GM18861 (cell line): ENCODE measurements around the gene DDR1.
"Not testable (repeated sequence)": the region's sequence is repeated elsewhere in the genome, so short reads cannot be mapped to it uniquely, and the experiment has no call there.

Experiments used
- ATAC-seq: cut with Tn5 transposase; IDR thresholded peaks from one replicate; pipeline ENCODE4 v1.9.1; 2021; ENCODE audit not compliant: unreplicated experiment

DDR1 gene

DNA sequence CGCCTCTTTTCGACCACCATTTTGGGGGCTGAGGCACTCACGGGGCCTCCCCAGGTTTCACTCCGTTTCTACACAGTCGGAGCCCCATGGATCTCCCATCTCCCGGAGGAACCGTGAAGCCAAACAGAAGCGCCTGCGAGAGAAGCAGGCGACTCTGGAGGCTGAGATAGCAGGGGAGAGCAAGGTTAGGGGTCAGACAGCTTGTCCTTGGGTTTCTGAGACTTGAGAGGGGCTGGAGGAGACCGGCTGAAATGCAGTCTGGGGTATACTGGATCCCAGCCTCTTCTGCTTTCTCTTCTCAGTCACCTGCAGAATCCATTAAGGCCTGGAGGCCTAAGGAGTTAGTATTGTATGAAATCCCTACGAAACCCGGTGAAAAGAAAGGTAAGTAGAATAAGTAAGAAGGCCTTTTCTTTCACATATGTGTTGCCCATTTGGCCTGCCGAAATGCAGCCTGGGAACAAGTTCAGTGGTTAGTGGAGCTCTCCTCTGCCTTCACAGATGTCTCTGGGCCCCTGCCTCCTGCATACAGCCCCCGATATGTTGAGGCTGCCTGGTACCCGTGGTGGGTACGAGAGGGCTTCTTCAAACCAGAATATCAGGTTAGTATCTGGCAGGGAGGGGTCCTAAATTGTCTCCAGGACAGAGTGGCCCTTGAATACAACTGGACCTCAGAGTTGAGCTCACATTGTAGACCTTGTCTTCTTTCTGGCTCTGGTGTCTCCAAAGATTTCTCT, 30.7 kb downstream of the DDR1 start:
- ATAC-seq, result no peak

DNA sequence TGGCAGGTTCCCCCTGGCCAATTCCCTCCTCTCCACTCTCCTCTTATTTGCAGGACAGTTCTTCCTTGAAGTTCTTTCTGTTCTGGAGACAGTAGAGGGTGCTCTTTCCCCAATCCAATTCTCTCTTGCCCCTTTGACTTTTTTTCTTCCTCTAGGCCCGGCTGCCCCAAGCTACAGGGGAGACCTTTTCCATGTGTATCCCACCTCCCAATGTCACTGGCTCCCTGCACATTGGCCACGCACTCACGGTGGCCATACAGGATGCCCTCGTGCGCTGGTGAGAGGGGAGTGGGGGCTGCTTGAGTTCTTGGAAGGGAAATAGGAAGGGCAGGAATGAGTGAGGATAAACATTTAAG, 31.2 kb downstream of the DDR1 start:
- no peak for ATAC-seq

DNA sequence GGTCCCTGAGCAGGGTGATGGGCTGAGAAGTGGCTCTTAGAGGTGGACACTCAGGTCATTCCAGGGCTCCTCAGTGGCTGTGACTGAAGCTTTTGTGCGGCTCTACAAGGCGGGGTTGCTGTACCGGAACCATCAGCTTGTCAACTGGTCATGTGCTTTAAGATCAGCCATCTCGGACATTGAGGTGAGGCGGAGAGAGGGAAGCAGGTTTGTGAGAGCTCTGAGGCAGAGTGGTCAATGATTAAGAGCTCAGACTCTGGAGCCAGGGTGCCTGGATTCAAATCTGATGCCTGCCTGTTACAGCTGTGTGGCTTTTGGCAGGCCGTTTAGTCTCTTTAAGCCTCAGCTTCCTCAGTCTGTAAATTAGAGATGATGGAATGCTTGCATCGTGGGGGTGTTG, 32.7 kb downstream of the DDR1 start:
- no peak for ATAC-seq

DNA sequence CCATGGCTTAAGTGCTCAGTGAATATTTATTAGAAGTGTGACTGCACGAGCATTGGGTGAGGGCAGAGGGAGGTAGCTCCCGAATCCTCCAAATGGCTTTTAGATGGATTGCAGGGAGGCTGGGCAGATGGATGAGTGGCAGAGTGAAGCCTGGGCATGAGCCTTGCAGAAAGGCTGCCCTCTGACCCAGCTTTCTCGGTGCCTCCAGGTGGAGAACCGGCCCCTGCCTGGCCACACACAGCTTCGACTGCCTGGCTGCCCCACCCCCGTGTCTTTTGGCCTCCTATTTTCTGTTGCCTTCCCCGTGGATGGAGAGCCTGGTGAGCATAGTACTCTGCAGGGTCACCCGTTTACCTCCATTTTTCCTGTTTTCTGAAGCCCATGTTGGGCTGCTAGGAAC, 33.2 kb downstream of the DDR1 start:
- ATAC-seq, result no peak

DNA sequence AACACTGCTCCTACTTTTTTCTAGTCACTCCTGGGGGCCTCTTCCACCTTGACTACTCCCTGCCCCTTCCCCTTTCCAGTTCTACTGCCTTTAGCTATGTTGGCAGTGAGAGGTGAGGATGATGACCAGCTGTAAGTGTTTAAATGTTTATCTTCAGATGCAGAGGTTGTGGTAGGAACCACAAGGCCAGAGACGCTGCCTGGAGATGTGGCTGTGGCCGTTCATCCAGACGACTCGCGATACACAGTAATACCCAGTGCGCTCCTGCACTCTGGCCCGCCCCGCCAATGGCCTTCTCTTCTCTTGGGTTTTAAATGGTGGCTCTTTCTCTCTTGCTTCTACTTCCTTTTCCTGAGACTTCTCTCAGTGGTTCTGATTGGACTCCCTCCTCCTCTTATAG, 34.4 kb downstream of the DDR1 start:
- no peak for ATAC-seq

DNA sequence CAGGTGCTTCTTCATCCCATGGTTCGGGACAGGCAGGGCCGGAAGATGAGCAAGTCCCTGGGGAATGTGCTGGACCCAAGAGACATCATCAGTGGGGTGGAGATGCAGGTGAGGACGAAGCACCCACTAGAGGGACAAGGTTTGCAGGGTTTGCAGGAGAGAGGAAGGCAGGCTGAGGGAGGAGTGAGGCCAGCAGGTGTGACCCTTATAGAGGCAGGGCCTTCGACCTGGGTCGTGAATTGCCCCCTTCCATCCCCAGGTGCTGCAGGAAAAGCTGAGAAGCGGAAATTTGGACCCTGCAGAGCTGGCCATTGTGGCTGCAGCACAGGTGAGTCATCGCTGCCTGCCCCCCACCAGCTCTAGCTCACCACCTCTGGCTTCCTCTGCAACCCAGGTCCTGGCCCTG, 38.1 kb downstream of the DDR1 start:
- ATAC-seq, result no peak

DNA sequence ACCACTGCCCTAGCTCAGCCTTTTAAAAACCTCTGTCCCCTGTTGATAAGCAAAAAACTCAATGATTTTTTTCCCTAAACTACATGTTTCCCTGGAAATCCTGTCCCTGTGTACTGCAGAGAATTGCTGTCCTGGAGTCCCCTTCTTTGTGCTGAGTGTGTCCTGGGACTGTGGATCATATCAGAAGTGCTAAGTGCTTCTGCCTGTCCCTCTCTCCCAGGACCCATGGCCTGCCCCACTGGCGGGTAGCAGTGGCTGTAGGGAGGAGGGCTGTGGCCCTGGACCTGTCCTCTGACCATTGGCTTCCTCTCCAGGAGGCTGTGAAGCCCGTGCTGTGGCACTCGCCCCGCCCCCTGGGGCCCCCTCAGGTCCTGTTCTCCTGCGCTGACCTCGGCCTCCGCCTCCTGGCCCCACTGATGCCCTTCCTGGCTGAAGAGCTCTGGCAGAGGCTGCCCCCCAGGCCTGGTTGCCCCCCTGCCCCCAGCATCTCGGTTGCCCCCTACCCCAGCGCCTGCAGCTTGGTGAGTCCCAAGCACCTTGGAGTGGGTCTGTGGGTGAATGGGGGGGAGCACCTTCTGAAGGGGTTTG, 39.8 kb downstream of the DDR1 start:
- ATAC-seq, result not testable (repeated sequence)

DNA sequence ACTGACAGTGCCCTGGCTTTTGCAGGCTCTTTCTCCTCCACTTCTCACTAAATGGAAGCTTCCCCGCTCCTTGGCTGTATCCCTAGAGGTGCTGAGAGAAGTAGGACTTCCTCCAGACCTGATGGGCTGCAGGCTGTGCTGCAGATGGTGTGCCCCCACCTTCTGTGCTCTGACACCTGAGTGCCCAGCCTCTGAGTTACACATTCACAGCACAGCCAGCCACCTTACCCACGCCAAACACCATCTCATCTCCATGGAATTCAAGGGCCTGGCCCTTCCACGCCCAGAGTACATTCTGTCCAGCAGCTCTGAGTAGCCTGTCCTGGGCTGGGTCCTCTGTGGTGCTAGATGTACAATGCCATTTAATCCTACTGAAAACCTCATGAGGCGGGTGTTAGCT, 42.3 kb downstream of the DDR1 start:
- ATAC-seq, result no peak

DNA sequence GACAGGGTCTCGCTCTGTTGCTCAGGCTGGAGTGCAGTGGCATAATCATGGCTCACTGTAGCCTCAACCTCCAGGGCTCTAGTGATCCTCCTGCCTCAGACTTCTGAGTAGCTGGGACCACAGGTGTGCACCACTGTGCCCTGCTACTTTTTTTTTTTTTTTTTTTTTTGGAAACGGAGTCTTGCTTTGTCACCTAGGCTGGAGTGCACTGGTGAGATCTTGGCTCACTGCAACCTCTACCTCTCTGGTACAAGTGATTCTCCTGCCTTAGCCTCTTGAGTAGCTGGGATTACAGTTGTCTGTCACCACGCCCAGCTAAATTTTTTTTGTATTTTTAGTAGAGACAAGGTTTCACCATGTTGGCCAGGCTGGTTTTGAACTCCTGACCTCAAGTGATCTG, 42.8 kb downstream of the DDR1 start:
- not testable (repeated sequence) for ATAC-seq

DNA sequence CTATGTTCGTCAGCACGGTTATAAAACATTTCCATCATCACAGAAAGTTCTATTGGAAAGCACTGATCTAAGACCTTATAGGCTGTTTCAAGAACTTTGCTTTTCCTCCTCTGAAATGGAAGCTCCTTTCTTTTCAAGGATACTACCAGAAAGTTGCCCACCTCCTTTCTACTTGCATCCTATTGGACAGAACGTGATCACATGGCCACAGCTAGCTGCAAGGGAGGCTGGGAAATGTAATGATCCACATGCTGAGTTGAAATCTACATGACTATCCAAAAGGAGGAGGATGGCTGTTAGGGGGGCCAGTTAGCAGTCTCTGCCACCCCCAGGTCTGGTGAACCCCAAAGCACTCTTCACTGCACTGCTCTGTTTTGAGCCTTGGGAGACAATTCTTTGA, 44.4 kb downstream of the DDR1 start:
- ATAC-seq, result no peak

DNA sequence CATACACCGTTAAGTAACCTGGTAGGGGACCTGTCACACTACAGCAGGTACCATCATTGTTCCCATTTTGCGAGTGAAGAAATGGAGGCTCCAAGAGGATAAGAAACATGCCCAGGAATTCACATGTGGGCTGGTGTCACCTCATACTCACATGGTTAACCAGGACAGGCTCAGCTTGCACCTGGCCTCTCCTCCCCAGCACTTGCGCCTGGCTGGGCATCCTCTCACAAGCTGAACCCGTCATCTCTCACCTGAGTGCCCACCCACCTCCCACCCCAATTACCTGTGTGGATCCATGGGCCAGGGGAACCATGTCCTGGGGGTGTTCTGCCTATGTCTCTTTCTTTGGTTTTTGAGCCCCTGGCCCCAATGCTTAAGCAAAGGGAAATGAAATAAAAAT, 46.2 kb downstream of the DDR1 start:
- no peak for ATAC-seq

DNA sequence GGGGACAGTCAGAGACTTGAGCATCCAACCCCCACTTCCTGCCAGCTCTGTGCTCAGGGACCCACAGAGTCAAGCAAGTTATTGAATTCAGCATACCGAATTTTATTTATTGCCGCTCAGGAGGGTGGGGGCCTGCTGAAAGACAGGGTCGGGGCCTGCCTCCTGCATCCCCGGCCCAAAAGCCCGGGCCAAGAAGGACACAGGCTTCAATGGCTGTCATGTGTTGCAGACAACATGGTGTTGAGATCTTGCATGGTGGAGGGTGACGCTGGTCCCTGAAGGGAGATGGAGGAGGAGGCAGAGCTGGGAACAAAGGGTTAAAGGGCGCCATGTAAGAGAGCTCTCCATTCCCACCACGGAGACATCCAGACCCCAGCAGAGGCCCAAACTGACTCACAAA, 47.0 kb downstream of the DDR1 start:
- ATAC-seq, result no peak

DNA sequence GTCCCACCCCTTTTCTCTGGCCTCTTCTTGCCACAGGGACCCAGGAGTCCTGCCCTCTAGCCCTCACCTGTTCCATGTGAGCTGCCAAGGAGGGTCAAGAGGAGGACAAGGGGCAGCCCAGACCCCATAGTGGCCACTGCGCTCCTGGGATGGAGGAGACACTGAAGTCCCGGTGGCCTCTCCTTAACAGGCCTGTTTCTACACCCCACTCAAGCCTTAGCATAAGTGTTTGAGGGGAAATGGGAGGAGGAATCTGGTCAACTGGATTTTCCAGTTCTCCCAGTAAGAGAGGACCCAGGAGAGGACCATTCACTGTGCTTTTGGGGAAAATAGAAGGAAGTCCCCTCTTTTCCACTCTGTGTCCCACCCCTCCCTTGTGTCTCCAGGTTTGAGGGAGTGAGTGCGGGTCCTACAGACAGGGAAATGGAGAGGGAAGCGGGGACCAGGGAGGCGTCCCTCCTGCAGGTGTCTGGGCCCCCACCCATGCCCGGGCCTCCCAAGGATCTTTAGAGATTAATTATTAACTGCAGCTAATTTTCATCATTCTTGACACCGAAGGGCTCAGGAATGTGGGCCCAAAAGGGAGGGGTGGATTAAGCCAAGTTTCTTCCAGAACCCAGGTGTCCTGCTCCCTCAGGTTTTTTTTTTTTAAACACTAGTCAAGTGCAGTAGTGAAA, 47.8 kb downstream of the DDR1 start, which contains the start of gene SFTA2:
TSS of gene SFTA2 (minus strand) at position 202 of the 677 bp plus-strand sequence. CDS start at position 128, 74 bp downstream.
- ATAC-seq, result no peak

DNA sequence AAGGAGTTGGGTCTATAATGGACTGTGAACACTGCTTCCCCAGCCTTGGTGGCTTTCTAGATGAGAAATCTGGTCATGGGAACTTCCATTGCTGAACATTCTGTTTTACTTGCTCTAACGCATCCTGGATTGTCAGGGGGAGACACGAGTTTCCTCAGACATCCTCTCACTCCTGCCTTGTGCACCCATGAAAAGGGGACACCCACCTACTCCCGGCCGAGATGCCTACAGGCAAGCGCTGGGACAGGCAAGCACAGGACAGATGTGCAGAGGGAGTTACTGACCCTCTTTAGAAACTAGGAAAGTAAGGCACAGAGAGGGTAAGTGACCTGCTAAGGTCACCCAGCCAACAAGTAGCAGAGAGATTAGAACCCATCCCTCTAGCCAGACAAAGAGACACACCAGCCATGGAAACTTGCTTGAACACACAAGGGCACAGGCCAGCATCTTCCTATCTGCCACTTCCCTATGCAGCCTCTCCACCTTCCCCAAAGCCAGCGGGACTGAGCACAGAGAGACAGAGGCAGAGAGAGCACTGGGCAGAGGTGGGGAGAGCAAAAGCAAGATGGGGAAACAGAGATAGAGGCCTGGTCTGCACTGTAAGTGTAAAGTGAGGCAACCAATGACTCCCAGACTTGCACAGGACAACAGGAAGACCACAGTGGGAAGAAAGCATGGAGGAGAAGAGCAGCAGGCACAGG, 48.5 kb downstream of the DDR1 start:
- no peak for ATAC-seq

DNA sequence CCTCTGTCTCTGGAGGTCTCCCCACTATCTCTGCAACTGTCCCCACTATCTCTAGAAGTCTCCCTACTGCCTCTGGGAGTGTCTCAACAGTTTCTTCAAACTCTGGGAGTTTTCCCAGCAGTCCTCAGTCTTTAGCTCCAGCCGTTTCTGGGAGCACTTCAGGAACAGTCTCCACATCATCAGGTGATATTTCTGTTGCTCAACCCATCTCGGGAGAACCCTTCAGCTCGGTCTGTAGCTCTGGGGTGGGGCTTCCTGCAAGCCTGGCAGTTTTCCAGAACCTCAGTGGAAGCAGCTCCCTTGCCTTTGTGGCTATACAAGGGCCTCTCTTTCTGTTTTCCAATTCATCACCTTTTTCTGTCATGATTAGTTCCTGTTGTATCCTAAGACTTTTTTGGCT, 50.7 kb downstream of the DDR1 start:
- no peak for ATAC-seq

DNA sequence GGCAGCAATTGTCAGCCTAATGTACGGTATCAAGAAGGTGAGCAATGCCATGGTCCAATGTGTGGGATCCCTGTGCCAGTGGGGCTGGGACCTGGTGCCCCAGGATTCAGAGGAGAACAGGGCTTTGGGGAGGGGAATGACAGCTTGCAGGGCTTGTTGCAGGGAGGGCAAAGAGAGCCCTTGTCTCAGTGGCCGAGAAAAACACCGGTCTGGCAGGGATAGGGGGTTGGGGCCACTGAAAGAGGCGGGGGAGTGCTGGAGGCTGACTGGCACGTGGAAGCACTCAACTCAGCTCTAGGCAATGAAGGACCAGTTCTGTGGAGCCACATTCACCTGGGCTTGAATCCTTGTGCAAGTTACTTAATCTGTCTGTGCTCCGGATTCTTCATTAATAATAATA, 52.9 kb downstream of the DDR1 start:
- no peak for ATAC-seq

DNA sequence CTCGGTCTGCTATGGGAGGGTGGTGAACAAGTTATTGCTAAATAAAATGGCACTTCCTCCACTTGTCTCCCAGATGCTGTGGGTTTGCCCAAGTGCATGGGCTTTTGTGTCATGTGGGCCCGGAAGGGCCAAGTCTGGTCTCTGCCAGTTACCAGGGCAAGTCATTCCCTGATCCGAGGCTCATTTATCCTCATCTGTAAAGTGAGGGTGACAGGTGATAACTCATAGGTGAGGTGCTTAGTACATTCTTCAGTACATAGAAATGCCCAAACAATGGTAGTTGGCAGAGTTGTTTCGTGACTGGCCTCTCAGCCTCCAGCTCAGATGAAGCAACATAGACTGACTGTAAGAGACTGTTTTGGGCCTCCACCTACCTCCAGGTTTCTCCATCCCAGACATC, 54.4 kb downstream of the DDR1 start:
- no peak for ATAC-seq

DNA sequence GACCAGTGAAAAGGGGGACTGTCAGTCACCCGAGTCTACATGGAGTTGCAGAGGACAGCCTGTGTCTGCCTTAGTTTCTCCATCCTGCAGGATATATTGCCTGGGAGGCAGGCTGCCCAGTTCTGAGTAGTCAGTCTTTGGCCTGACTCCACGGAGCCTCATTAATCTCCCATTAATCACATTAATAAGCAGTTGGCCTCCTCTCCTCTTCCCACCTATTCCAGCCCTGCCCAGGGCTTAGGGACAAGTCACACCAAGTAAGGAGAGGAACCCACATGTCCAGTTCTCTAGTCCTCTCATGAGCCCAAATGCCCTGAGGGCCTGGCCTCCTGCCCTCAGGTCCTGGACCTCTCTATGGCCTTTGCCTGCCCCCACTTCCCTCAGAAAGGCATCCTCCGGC, 55.2 kb downstream of the DDR1 start:
- no peak for ATAC-seq

DNA sequence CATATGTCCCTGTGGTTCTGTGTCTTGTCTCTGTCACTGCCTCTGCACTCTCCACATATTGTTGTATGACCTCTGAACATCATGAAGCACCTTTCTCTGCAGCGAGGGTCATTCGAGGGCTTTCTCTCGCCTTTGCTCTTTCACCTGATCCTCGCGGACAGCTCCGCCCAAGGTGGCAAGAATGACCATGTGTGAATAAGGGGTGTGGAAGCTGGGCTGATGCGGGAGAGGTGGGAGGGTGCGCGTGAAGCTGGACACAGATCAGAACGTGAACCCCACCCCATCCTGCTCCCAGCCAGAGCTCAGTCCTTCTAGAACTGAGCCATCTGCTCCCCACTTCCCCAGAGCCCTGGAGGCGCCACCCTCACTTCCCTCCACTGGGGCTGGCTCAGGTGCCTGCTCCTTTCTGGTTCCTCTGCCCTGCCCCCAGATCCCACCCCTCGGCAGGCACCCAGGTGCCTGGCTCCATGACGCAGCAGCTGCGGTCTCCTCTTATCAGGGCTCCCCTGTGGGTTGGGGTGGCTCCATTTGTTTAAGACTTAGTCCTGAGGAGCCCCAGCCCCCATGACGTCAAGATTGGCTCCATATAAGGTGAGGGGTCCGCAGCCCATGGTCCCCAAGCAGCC, 56.2 kb downstream of the DDR1 start, which contains the start of gene MUCL3:
TSS of gene MUCL3 (plus strand) at position 613 of the 626 bp plus-strand sequence. CDS start 27 bp downstream, outside the sequence.
- ATAC-seq, result no peak

DNA sequence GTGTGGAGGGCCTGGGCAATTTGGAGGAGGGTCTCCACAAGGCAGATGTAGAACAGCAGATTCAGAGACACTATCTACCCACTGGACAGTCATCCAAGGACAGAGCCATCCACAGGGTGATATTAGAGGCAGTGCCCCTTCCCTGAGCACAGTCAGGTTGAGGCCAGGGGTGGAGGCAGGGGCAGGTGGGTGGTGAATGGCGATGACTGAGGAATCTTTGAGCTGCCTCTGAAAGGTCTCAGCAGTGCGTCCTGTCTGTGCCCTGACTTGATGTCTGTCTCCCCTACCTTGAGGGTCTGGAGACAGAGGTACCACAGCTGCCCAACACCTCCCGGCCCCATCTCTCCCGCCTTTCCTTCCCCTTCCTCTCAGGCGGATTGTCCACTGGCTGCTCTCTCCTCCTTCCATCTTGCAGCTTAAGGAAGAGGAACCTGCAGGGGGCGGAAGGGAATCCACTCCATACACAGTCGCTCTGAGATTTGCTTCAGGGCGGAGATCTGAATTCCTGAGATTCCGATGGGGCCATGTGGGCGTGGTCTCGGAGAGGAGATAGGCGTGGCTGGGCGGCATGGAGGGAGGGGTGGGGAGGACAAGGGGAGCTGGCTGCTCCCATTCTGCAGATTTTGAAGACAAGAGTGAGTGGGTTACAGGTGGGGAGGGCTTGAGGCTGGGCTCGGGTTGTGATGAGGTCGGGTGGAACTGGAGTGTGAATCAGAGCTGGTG, 58.2 kb downstream of the DDR1 start:
- no peak for ATAC-seq

DNA sequence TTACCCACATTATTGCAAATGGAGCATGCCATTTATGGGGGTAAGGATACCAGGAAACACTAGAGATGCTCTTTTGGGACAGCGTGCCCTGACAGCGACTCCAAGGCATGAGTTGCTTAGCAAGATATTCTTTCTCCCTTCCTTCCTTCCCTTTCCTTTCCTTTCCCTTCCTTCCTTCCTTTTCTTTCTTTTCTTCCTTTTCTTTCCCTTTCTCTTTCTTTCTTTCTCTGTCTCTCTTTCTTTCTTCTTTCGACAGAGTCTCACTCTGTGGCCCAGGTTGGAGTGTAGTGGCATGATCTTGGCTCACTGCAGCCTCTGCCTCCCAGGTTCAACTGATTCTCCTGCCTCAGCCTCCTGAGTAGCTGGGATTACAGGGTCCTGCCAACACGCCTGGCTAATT, 59.7 kb downstream of the DDR1 start:
- ATAC-seq, result no peak
